HepG2 (cell line): ENCODE data around the gene IHH. TPM values are rescaled to one million over a fixed set of nuclear protein-coding genes. Genes with fewer than 3 reads are reported as not detected.
A peak's percentile ranks its signal among the peaks of the same experiment; 100 is the strongest.

Source experiments
- ARNT2 ChIP-seq: sonication (generic); formaldehyde crosslinking; IDR thresholded peaks from 2 replicates; pipeline ENCODE4 v1.8.0; 2022; ENCODE audit warnings: mild to moderate bottlenecking, low read depth, missing genetic modification reagents, moderate library complexity
- CCAR2 ChIP-seq: fragments of 200-400 bp; formaldehyde crosslinking; optimal IDR thresholded peaks from 2 replicates; pipeline ENCODE3; 2018; ENCODE audit warnings: low read depth, mild to moderate bottlenecking, low read length, moderate library complexity
- ERF ChIP-seq: IDR thresholded peaks from 2 replicates; pipeline ENCODE4 v1.6.1; 2018; ENCODE audit warnings: missing biosample characterization, missing genetic modification reagents
- GATAD2A ChIP-seq: IDR thresholded peaks from 2 replicates; pipeline ENCODE4 v1.6.1; 2016
- GFI1 ChIP-seq: sonication (generic); formaldehyde crosslinking; IDR thresholded peaks from 2 replicates; pipeline ENCODE4 v1.5.0; 2020; ENCODE audit warnings: missing genetic modification reagents, mild to moderate bottlenecking, borderline replicate concordance
- HES4 ChIP-seq: sonication (generic); formaldehyde crosslinking; IDR thresholded peaks from 2 replicates; pipeline ENCODE4 v1.9.0; 2021; ENCODE audit warnings: mild to moderate bottlenecking, missing genetic modification reagents, borderline replicate concordance
- NFIC ChIP-seq: IDR thresholded peaks from 2 replicates; pipeline ENCODE4 v1.6.1; 2012; ENCODE audit warnings: mild to moderate bottlenecking, low read length, inconsistent platforms
- PATZ1 ChIP-seq: sonication (generic); formaldehyde crosslinking; IDR thresholded peaks from 2 replicates; pipeline ENCODE4 v1.4.0; 2020; ENCODE audit warnings: missing genetic modification reagents
- SMARCC2 ChIP-seq: fragments of 450-650 bp; IDR thresholded peaks from 2 replicates; pipeline ENCODE4 v1.6.1; 2017; ENCODE audit warnings: antibody characterized with exemption, mild to moderate bottlenecking
- STAG1 ChIP-seq: sonication (generic); formaldehyde crosslinking; IDR thresholded peaks from 2 replicates; pipeline ENCODE4 v1.4.0; 2020; ENCODE audit warnings: missing genetic modification reagents
- THYN1 ChIP-seq: sonication (generic); formaldehyde crosslinking; IDR thresholded peaks from 2 replicates; pipeline ENCODE4 v1.8.1; 2023; ENCODE audit warnings: low read depth, mild to moderate bottlenecking, moderate library complexity, missing genetic modification reagents, borderline replicate concordance
- ZNF160 ChIP-seq: sonication (generic); formaldehyde crosslinking; IDR thresholded peaks from 2 replicates; pipeline ENCODE4 v1.8.0; 2022; ENCODE audit warnings: mild to moderate bottlenecking, inconsistent platforms, missing genetic modification reagents
- ZNF251 ChIP-seq: sonication (generic); formaldehyde crosslinking; IDR thresholded peaks from 2 replicates; pipeline ENCODE4 v1.9.0; 2021; ENCODE audit warnings: mild to moderate bottlenecking, missing genetic modification reagents
- ZNF276 ChIP-seq: sonication (generic); formaldehyde crosslinking; IDR thresholded peaks from 2 replicates; pipeline ENCODE4 v1.4.0; 2020; ENCODE audit warnings: mild to moderate bottlenecking, low read depth, missing genetic modification reagents
- ZNF282 ChIP-seq: fragments of 450-650 bp; IDR thresholded peaks from 2 replicates; pipeline ENCODE4 v1.6.1; 2018; ENCODE audit not compliant: partially characterized antibody
- ZNF33A ChIP-seq: sonication (generic); formaldehyde crosslinking; IDR thresholded peaks from 2 replicates; pipeline ENCODE4 v1.5.1; 2020; ENCODE audit warnings: missing genetic modification reagents, mild to moderate bottlenecking, moderate library complexity, borderline replicate concordance
- ZNF615 ChIP-seq: sonication (generic); formaldehyde crosslinking; IDR thresholded peaks from 2 replicates; pipeline ENCODE4 v1.5.0; 2020; ENCODE audit warnings: mild to moderate bottlenecking, missing genetic modification reagents, borderline replicate concordance
- ZNF773 ChIP-seq: sonication (generic); formaldehyde crosslinking; IDR thresholded peaks from 2 replicates; pipeline ENCODE4 v1.4.0; 2020; ENCODE audit warnings: missing genetic modification reagents, borderline replicate concordance
- polyA plus RNA-seq, 8 experiments: library from polyadenylated mRNA; depleted of rRNA in 3 of 8; stranded (reverse) in 7 of 8; unstranded in 1 of 8; fragments of >200 nt; fragmentation: Illumina TruSeq in 4 of 8; extraction: Trizol in 4 of 8; gene quantifications; 2 replicates each; pipeline versions ENCODE4 v1.2.1 to v1.2.3, GENCODE V29; 2011 to 2016; ENCODE audit warnings: low read depth in 4 of 8, missing spikeins in 1 of 8, mixed read lengths in 1 of 8; ENCODE audit not compliant: insufficient read depth in 1 of 8
- total RNA-seq, 5 experiments: library from RNA; depleted of rRNA; stranded (reverse); fragments of >200 nt; fragmentation: Illumina TruSeq; extraction: Trizol; gene quantifications; 2 replicates each; pipeline ENCODE4 v1.2.3, GENCODE V29; 2016; ENCODE audit warnings: low read depth in 1 of 5
- TF ChIP-seq, protein P1 (sequence below): sonication (generic); formaldehyde crosslinking; IDR thresholded peaks from 2 replicates; pipeline ENCODE4 v1.4.0; 2020; ENCODE audit warnings: missing genetic modification reagents
- TF ChIP-seq, protein P2 (sequence below): sonication (generic); formaldehyde crosslinking; IDR thresholded peaks from 2 replicates; pipeline ENCODE4 v1.4.0; 2020; ENCODE audit warnings: missing genetic modification reagents
- TF ChIP-seq, protein P3 (sequence below): sonication (generic); formaldehyde crosslinking; IDR thresholded peaks from 2 replicates; pipeline ENCODE4 v1.8.1; 2023; ENCODE audit warnings: mild to moderate bottlenecking, moderate library complexity, missing genetic modification reagents

The IHH gene
- total and polyA plus RNA-seq, 2 of the 13 experiments (the other 11 are each of a cell fraction or from before 2014, with no cell fraction given) = 0.42 TPM; not detected in 1

- TF ChIP-seq, protein P1, sequence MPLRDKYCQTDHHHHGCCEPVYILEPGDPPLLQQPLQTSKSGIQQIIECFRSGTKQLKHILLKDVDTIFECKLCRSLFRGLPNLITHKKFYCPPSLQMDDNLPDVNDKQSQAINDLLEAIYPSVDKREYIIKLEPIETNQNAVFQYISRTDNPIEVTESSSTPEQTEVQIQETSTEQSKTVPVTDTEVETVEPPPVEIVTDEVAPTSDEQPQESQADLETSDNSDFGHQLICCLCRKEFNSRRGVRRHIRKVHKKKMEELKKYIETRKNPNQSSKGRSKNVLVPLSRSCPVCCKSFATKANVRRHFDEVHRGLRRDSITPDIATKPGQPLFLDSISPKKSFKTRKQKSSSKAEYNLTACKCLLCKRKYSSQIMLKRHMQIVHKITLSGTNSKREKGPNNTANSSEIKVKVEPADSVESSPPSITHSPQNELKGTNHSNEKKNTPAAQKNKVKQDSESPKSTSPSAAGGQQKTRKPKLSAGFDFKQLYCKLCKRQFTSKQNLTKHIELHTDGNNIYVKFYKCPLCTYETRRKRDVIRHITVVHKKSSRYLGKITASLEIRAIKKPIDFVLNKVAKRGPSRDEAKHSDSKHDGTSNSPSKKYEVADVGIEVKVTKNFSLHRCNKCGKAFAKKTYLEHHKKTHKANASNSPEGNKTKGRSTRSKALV (CRISPR knock-in tag) = no peak
- TF ChIP-seq, protein P2, sequence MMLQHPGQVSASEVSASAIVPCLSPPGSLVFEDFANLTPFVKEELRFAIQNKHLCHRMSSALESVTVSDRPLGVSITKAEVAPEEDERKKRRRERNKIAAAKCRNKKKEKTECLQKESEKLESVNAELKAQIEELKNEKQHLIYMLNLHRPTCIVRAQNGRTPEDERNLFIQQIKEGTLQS (CRISPR knock-in tag) = no peak
- TF ChIP-seq ZNF276 (no peak), ZNF33A (CRISPR knock-in tag) (no peak), ARNT2 (peak; percentile 48; the same call in 1 of the 2 replicates), ZNF160 (CRISPR knock-in tag) (no peak), ZNF773 (CRISPR knock-in tag) (0 out of 2 replicates have a peak, but pooled peaks have one; percentile 25), GATAD2A (no peak), ERF (no peak), ZNF615 (CRISPR knock-in tag) (no peak), SMARCC2 (no peak), STAG1 (no peak), PATZ1 (0 out of 2 replicates have a peak, but pooled peaks have one; percentile 21), ZNF251 (CRISPR knock-in tag) (no peak), THYN1 (no peak), ZNF282 (no peak), GFI1 (CRISPR knock-in tag) (no peak), HES4 (CRISPR knock-in tag) (no peak), CCAR2 (no peak), NFIC (no peak)
- TF ChIP-seq, protein P3, sequence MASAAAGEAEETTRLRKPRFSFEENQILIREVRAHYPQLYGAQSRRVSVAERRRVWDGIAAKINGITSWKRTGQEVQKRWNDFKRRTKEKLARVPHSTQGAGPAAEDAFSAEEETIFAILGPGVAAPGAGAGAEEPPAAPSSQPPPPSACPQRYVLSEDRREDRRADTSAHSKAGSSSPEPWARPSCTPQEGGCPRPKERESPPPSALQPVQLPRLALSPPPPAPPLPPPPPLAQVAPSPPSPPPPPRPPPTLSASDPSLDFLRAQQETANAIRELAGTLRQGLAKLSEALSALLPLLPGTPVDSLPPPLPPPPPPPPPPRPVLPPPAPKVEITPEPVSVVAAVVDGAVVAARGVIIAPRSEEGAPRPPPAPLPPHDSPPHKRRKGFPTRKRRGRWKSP (CRISPR knock-in tag) = no peak
Measured at GRCh38 chr2:219060821-219061791, at the start of gene IHH (continued).
